ENCODE data around the gene SNX25.
"Not testable (repeated sequence)": the region's sequence is repeated elsewhere in the genome, so short reads cannot be mapped to it uniquely, and the experiment has no call there.

SNX25 gene

GRCh38 chr4:185318679-185319078 lies 109.3 kb downstream of the SNX25 start:
- no peak for TF ChIP-seq CTCF (IDR thresholded peaks at IDR 0.05; ENCODE audit: unreplicated experiment in 3 of 3)
- H3K27me3 Mint-ChIP-seq (ENCODE audit: low read depth) = peaks cover 4% of the 10 kb centered on the region
- no peak overlapping the region for H3K27ac Mint-ChIP-seq
- peaks cover 2% of the 10 kb centered on the region for H3K9me3 Mint-ChIP-seq
- no peaks in the 10 kb centered on the region for H3K4me1 Mint-ChIP-seq
- no peak overlapping the region for H3K4me3 Mint-ChIP-seq
- H3K36me3 Mint-ChIP-seq (ENCODE audit: low read depth) = peaks cover 61% of the 10 kb centered on the region

DNA sequence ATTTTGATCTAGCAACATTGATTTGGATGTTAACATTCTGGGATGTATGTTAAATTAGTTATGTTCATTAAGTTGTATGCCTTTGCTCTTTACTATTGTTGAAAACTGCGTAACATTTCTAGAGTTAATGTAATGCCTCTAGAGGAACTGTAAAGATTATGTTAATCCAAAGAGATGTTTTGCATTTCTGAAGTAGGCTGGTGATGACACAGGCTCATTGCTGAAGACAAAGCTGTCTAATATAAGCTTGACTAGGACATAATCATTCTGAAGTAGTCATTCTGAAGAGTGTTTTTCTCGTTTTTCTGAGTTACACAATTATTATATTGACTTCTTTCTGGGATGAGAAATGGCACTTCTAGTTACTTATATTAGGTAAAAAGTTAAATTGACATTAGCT lies 113.4 kb downstream of the SNX25 start:
- Mint-ChIP-seq H3K4me1 (no peaks in the 10 kb centered on the region), H3K27ac (no peak overlapping the region)

GRCh38 chr4:185323606-185324005 lies 114.2 kb downstream of the SNX25 start:
- no peak for TF ChIP-seq CTCF (IDR thresholded peaks at IDR 0.05; ENCODE audit: unreplicated experiment in 3 of 3)
- H3K4me1 Mint-ChIP-seq = no peaks in the 10 kb centered on the region

More for the DNA sequence above, 113.4 kb downstream of the SNX25 start:
- no peaks in the 10 kb centered on the region for H3K27me3 Mint-ChIP-seq (ENCODE audit: low read depth)
- H3K36me3 Mint-ChIP-seq (ENCODE audit: low read depth) = peaks cover 42% of the 10 kb centered on the region
- TF ChIP-seq CTCF (IDR thresholded peaks at IDR 0.05; ENCODE audit: unreplicated experiment in 3 of 3) = no peak
- peaks cover 9% of the 10 kb centered on the region for H3K9me3 Mint-ChIP-seq
- no peak overlapping the region for H3K4me3 Mint-ChIP-seq

GRCh38 chr4:185324361-185324760 lies 115.0 kb downstream of the SNX25 start:
- Mint-ChIP-seq H3K36me3 (ENCODE audit: low read depth) (peaks cover 54% of the 10 kb centered on the region), H3K27ac (peak overlapping the region in 1 of 3 experiments; percentile 1), H3K9me3 (peaks cover 19% of the 10 kb centered on the region)
- not testable (repeated sequence) for H3K27me3 Mint-ChIP-seq (ENCODE audit: low read depth); H3K4me3 Mint-ChIP-seq; H3K4me1 Mint-ChIP-seq

More at GRCh38 chr4:185323606-185324005, 114.2 kb downstream of the SNX25 start:
- H3K9me3 Mint-ChIP-seq = peaks cover 13% of the 10 kb centered on the region
- no peak overlapping the region for H3K4me3 Mint-ChIP-seq
- H3K36me3 Mint-ChIP-seq (ENCODE audit: low read depth) = peaks cover 47% of the 10 kb centered on the region
- peak overlapping the region in 1 of 3 experiments; percentile 11 for H3K27ac Mint-ChIP-seq
- no peaks in the 10 kb centered on the region for H3K27me3 Mint-ChIP-seq (ENCODE audit: low read depth)

DNA sequence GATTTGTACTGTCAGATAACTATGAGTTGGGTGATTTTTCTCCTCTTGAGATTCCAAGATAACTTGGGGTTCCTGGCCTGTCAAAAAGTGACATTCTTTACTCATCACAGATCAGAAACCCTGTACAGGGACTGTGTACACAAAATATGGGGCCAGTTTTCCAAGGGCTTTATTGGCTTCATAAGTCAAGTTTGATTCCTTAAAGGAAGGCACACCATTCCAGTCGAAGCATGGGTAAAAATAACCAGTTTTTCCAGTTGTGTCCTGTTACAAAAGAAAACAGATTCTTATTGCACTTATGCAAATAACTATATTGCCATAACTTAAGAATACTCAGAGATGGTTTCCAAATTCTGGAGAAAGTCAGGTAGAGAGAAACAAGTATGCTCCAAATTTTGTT lies 116.3 kb downstream of the SNX25 start:
- H3K27me3 Mint-ChIP-seq (ENCODE audit: low read depth); H3K4me3 Mint-ChIP-seq; H3K4me1 Mint-ChIP-seq; H3K27ac Mint-ChIP-seq: not testable (repeated sequence)
- peaks cover 54% of the 10 kb centered on the region for H3K36me3 Mint-ChIP-seq (ENCODE audit: low read depth)
- peaks cover 25% of the 10 kb centered on the region for H3K9me3 Mint-ChIP-seq

- no peak for TF ChIP-seq CTCF (IDR thresholded peaks at IDR 0.05; ENCODE audit: unreplicated experiment in 3 of 3)
- H3K27me3 Mint-ChIP-seq (ENCODE audit: low read depth) = no peaks in the 10 kb centered on the region
- peaks cover 42% of the 10 kb centered on the region for H3K36me3 Mint-ChIP-seq (ENCODE audit: low read depth)
- peaks cover 25% of the 10 kb centered on the region for H3K9me3 Mint-ChIP-seq
- no peak overlapping the region for H3K27ac Mint-ChIP-seq
- H3K4me3 Mint-ChIP-seq = no peak overlapping the region
- H3K4me1 Mint-ChIP-seq = no peaks in the 10 kb centered on the region
These were observed 119.2 kb downstream of the SNX25 start for GRCh38 chr4:185328586-185328985.

DNA sequence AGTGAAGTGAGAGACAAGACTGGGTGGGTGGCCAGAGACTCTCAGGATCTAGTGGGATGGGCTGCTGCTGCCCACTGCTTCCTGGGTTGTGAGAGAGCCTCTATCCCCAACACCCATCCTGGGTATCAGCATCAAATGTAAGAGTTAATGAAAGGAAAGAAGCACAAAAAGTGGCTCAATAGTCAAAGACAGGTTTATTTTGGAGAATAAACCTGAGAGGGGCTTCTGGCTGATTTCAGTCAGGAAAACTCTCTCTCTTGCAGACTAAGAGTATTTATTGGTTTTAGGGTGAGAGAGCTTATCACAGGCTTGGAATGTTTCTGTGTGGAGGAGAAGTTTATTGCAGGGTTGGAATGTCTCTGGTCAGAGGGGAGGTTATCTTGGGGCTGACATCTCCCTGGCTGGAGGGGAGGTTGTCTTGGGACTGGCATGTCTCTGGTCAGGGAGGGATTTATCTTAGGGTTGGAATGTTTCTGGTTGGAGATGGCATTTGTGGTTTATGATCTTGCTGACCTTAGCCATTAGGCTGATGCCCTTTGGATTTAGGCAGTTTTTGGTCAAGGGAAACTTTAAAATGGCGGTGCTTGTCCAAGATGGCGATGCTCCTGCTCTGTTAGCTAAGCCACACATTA lies 120.6 kb downstream of the SNX25 start:
- Mint-ChIP-seq H3K27ac (peak overlapping the region in 1 of 3 experiments; percentile 10), H3K9me3 (peaks cover 18% of the 10 kb centered on the region), H3K36me3 (ENCODE audit: low read depth) (peaks cover 30% of the 10 kb centered on the region)
- not testable (repeated sequence) for H3K27me3 Mint-ChIP-seq (ENCODE audit: low read depth); H3K4me3 Mint-ChIP-seq; H3K4me1 Mint-ChIP-seq
